ENCODE results near the gene GTPBP2. TPM values are rescaled to one million over a fixed set of nuclear protein-coding genes. Genes with fewer than 3 reads are reported as not detected.

Gene GTPBP2
- total RNA-seq, 1 donor from 2014 or later, result 176 TPM

GRCh38 chr6:43674291-43674690 lies 45.2 kb upstream of the GTPBP2 start:
- DNase-seq (ENCODE audit: low read depth) (no peak), FAIRE-seq (no peak)
- Histone ChIP-seq H3K27me3 (ENCODE audit: control insufficient read depth, insufficient read depth, low read length) (no peaks in the 10 kb centered on the region), H3K4me3 (ENCODE audit: low read depth, low read length) (no peak overlapping the region), H3K36me3 (ENCODE audit: control insufficient read depth, insufficient read depth, low read length) (peaks cover 38% of the 10 kb centered on the region)
- TF ChIP-seq CTCF (IDR thresholded peaks at IDR 0.05; ENCODE audit: insufficient read depth, low read length, severe bottlenecking), result no peak

- Histone ChIP-seq H3K27me3 (ENCODE audit: control insufficient read depth, insufficient read depth, low read length) (no peaks in the 10 kb centered on the region), H3K4me3 (ENCODE audit: low read depth, low read length) (no peak overlapping the region), H3K36me3 (ENCODE audit: control insufficient read depth, insufficient read depth, low read length) (peaks cover 37% of the 10 kb centered on the region)
- FAIRE-seq, result no peak
- DNase-seq (ENCODE audit: low read depth), result no peak
- TF ChIP-seq CTCF (IDR thresholded peaks at IDR 0.05; ENCODE audit: insufficient read depth, low read length, severe bottlenecking), result no peak
These were observed 44.5 kb upstream of the GTPBP2 start for GRCh38 chr6:43673444-43674084.

GRCh38 chr6:43671801-43672690 lies 43.0 kb upstream of the GTPBP2 start:
- no peak overlapping the region for H3K4me3 ChIP-seq (ENCODE audit: low read depth, low read length)
- DNase-seq (ENCODE audit: low read depth) (no peak), FAIRE-seq (no peak)
- TF ChIP-seq CTCF (IDR thresholded peaks at IDR 0.05; ENCODE audit: insufficient read depth, low read length, severe bottlenecking), result no peak
- no peaks in the 10 kb centered on the region for H3K27me3 ChIP-seq (ENCODE audit: control insufficient read depth, insufficient read depth, low read length)
- H3K36me3 ChIP-seq (ENCODE audit: control insufficient read depth, insufficient read depth, low read length), result peaks cover 26% of the 10 kb centered on the region

- peaks cover 20% of the 10 kb centered on the region for H3K36me3 ChIP-seq (ENCODE audit: control insufficient read depth, insufficient read depth, low read length)
- H3K4me3 ChIP-seq (ENCODE audit: low read depth, low read length), result no peak overlapping the region
- FAIRE-seq, result no peak
- H3K27me3 ChIP-seq (ENCODE audit: control insufficient read depth, insufficient read depth, low read length), result no peaks in the 10 kb centered on the region
- no peak for DNase-seq (ENCODE audit: low read depth)
- no peak for TF ChIP-seq CTCF (IDR thresholded peaks at IDR 0.05; ENCODE audit: insufficient read depth, low read length, severe bottlenecking)
These were observed 42.1 kb upstream of the GTPBP2 start for GRCh38 chr6:43671011-43671800.

- FAIRE-seq (no peak), DNase-seq (ENCODE audit: low read depth) (no peak)
- H3K4me3 ChIP-seq (ENCODE audit: low read depth, low read length), result no peak overlapping the region
- H3K27me3 ChIP-seq (ENCODE audit: control insufficient read depth, insufficient read depth, low read length), result no peaks in the 10 kb centered on the region
- no peak for TF ChIP-seq CTCF (IDR thresholded peaks at IDR 0.05; ENCODE audit: insufficient read depth, low read length, severe bottlenecking)
- peaks cover 18% of the 10 kb centered on the region for H3K36me3 ChIP-seq (ENCODE audit: control insufficient read depth, insufficient read depth, low read length)
These were observed 41.5 kb upstream of the GTPBP2 start for GRCh38 chr6:43670623-43670986.
